Epithelial cell of esophagus (primary cell): Measurements from ENCODE around the gene GLCCI1.

Source experiments
- DNase-seq: peaks from one replicate; pipeline ENCODE4 v3.0.0; 2010; ENCODE audit warnings: low read depth
- H3K4me3 ChIP-seq: 2 replicates; pipeline ENCODE4 v1.5.1; 2011; ENCODE audit warnings: mild to moderate bottlenecking, low read length, control low read depth
- TF ChIP-seq, protein P1 (sequence below): IDR thresholded peaks from 2 replicates; pipeline ENCODE4 v1.5.1; 2011; ENCODE audit warnings: low read depth, mild to moderate bottlenecking, low read length, control low read depth, inconsistent platforms; ENCODE audit not compliant: insufficient read depth; ENCODE audit errors: missing control alignments

GLCCI1 gene

DNA sequence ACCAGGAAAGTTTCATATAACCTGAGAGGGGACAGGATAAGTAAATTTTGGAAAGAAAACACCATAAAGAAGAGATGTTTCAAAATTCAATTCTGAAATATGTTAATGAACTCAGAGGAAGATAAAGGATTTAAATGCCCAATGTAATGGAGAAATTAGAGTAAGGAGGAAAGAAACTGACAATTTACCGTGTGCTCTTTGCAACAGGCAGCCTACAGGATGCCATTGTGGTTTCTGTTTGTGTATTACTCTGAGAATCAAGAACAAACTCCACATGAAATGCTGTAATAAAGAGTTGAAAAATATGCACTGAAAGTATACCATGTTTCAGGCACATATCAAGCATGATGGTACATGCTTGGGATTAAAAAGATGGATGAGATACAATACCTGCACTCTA, 44.8 kb upstream of the GLCCI1 start:
- DNase-seq: no peak
- no peak overlapping the region for H3K4me3 ChIP-seq
- TF ChIP-seq, protein P1, sequence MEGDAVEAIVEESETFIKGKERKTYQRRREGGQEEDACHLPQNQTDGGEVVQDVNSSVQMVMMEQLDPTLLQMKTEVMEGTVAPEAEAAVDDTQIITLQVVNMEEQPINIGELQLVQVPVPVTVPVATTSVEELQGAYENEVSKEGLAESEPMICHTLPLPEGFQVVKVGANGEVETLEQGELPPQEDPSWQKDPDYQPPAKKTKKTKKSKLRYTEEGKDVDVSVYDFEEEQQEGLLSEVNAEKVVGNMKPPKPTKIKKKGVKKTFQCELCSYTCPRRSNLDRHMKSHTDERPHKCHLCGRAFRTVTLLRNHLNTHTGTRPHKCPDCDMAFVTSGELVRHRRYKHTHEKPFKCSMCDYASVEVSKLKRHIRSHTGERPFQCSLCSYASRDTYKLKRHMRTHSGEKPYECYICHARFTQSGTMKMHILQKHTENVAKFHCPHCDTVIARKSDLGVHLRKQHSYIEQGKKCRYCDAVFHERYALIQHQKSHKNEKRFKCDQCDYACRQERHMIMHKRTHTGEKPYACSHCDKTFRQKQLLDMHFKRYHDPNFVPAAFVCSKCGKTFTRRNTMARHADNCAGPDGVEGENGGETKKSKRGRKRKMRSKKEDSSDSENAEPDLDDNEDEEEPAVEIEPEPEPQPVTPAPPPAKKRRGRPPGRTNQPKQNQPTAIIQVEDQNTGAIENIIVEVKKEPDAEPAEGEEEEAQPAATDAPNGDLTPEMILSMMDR: no peak

DNA sequence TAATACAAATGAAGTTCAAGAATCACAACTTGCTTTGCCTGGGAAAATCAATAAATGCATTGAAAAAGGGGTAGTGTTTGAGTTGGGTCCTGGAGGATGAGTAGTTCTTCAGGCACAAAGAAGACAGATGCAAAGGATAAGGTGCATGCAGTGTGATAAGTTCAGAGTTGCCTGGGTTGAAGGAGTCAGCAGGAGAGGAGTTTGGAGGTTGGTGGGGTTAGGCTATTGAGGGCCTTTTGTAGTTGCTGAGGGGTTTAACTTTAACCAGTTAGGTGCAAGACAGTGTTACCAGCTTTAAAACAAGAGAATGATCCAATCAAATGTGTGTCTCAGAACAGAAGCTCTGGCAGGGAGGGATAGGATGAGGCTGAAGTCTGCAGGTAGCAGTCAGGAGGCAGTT, 44.3 kb upstream of the GLCCI1 start:
- DNase-seq: no peak
- no peak overlapping the region for H3K4me3 ChIP-seq
- TF ChIP-seq, protein P1: no peak

- no peak for DNase-seq
- TF ChIP-seq, protein P1: no peak
- no peak overlapping the region for H3K4me3 ChIP-seq
Observed at GRCh38 chr7:7931626-7932025, 37.0 kb upstream of the GLCCI1 start.

GRCh38 chr7:7932553-7932952, 36.0 kb upstream of the GLCCI1 start:
- no peak overlapping the region for H3K4me3 ChIP-seq
- TF ChIP-seq, protein P1: no peak
- DNase-seq: no peak

GRCh38 chr7:7933915-7934526, 34.6 kb upstream of the GLCCI1 start:
- TF ChIP-seq, protein P1: no peak
- no peak for DNase-seq
- H3K4me3 ChIP-seq: no peak overlapping the region

DNA sequence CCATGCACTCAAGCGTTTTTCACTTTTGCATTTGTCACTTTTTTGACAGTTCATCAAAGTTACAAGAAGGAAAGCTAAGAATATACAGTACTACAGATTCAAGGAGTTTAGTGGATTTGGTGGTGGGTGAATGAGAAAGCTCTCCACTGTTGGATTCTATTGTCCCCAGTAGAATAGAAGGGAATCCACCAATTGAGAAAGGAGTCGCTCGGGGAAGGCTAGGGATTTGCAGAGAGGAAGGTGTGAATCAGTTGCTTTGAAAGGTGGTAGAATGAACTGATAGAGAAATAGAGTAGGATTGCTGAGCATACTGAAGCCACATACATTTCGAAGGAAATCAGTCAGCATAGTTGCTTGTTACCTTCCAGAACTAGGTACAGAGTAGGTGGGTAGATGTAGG, 33.7 kb upstream of the GLCCI1 start:
- TF ChIP-seq, protein P1: no peak
- DNase-seq: no peak
- no peak overlapping the region for H3K4me3 ChIP-seq

DNA sequence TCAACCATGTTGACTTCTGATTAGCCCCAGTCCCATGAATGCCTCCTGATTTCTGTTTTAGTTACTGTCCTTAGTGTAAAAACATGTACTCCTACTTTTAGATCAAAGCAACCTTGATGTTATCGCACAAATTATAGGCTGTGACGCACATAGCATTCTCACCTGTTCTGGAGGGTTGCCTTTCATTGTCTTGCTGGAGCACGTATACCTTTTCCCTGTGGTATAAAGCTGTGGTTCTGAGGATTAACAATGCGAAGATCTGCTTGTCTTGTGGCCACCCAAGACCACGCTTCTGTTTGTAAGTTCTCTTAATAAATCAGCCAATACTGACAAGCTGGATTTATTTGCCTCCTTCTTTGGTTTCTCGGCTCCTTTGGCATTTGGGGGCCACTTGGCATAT, 30.1 kb upstream of the GLCCI1 start:
- H3K4me3 ChIP-seq: no peak overlapping the region
- TF ChIP-seq, protein P1: no peak
- no peak for DNase-seq
